GM21528 (cell line): ENCODE results near the gene NPAS3.

ENCODE experiments used
- ATAC-seq: cut with Tn5 transposase; IDR thresholded peaks from one replicate; pipeline ENCODE4 v1.9.1; 2021; ENCODE audit warnings: mild to moderate bottlenecking, moderate library complexity; ENCODE audit not compliant: unreplicated experiment, low FRiP score

Gene NPAS3

DNA sequence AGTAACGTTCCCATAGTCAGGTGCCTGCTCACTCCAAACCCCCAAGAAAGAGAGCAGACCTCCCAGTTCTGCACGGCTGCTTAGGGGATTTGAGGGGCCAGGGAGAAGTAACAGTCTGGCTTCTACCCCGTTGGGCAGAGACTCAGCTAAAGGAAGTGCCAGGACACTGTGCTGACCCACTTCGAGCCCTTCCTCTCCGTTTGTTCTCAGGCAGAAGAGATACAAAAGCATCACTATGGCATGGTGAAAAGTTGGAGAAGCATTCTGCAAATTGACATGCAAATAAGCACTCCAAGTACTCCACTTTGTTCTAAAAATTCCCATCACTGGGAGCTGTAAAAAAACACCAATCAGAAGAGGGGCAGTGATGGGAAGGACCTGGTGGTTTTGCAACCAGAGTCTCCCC is 773.1 kb downstream of the NPAS3 start:
- no peak for ATAC-seq

DNA sequence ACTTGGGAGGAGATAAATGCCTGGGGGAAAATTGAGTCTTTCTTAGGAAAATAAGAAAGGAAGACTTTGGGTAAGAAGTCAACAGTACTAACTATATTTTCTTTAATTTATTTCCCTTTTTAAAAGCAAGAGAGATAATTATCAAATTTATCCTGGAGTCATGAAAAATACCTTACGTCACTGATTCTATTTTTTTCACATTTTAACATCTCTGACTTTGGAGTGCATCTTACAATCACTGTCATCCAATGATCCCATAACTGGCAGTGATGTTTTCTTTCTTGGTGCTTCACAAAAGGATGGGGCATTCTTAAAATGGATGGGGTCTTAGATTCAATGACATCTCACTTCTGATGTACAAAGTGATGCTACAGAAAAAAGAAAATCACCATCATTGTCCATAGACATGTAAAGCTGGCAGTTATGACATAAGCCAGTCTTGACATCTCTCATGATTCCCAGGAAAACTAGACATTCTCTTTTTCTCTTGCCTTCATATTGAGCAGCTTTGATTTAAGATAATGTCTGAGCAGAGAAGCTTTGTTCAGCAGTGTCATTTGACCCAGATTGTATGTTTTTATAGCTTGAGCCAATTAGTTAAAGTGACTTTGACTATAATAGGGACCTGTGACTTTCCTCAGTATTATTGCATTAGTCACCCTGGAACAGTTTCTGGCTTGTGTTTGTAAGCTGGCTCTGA is 776.0 kb downstream of the NPAS3 start:
- ATAC-seq: no peak

DNA sequence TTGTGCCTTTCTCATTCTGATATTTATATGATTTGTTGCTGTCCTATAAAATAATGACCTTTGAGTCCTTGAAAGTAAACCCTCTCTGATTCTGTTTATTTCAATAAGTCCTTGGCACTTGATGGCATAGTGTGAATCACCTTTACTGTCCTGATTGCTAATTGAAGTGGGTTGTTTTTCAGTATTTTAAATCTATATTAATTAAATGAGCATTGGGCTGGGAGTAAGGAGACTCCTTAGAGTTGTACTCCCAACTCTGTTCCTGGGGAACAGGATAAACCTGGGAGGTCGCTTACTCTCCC is 776.5 kb downstream of the NPAS3 start:
- ATAC-seq: no peak

DNA sequence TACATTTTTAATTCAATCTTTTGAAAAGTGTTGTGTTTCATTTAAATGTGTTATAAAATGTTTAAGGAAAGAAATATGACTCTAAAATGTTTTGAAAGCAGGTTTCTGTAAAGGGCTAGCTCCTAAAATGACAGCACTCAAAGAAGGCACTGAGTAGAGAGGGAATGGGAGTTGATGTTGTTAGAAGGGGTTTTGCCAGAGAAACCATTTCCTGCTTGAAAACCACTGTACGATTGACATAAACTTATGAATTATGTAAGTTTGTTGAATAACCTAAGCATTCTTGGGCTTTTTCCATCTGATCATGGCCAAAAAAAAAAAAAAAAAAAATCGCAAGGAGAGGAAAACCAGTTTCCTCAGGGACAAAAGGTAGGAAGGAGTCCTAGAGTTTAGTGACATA is 778.2 kb downstream of the NPAS3 start:
- no peak for ATAC-seq

DNA sequence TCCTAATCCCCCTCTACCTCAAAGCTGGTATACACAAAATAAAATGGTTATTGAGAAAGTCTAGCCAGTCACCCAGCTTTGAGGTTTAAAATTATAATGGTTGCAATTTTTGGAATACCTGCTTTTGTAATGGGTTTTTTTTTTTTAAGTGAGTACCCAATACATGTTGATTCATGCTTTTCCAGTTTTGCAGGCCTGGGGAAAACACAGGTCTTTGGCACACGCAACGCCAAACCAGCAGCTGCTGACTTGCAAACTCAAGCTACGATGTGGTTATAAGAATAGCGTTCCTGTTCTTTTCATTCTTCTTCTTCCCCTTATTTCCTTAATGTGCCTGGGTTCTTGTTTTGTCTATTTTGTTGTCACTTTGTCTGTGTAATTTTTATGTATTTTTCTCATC is 779.2 kb downstream of the NPAS3 start:
- no peak for ATAC-seq

DNA sequence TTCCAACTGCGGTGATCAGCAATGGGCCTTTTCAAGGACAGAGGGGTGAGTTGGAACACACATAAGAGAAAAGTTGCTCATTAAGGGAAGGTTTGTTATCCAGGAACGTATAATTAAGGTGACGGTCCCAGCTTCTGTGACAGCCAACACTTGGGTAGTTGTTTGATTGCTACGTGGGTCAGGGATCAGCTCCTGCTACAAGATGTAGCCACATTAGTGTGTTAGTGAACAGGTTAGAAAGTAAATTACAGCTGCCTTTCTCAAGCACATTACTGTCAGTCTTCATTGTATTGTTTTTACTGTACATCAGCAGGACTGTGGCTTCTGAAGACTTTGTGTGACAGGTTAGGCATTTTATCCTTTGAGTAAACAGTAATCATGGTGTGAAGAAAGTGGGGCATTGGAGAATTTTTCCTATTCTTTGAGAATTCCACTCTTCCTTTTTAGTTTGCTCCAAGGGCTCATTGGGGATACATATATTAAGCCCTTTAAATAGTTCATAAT is 781.7 kb downstream of the NPAS3 start:
- no peak for ATAC-seq

DNA sequence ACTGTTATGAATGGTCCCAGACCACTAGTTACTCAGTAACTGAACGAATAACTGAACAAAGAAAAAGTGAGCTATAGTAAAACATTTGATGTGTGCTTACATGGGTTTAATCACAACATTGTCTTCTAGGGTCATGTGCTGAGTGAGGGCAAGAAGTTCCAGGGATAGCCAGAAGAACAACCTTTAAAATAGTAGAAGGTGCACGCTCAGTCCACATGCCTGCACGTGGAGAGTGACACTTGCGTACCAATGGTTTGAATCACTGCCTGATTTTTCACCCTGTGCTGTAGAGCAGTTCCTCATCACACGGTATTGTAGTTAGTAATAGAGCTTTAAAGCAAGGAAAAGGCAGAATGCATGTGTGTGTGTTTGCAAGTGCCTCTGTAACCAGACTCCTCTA is 788.0 kb downstream of the NPAS3 start:
- no peak for ATAC-seq

DNA sequence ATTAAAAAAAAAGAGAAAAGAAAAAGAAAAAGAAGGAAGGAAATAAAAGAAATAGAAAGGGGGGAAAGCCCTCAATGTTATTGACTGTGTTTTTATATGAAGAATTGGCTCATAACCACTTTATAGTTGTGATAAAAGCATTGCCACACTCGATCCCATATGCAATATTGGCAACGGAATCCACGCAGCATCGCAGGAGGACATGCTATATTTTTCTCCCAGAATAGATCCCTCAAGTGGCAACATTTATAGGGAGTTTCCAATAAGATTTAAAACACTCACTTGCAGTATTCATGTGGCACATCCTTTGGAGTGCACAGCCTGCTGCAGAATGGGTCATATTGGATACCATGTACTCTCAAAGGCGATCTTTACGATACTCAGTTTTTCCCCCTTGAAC is 788.9 kb downstream of the NPAS3 start:
- no peak for ATAC-seq

DNA sequence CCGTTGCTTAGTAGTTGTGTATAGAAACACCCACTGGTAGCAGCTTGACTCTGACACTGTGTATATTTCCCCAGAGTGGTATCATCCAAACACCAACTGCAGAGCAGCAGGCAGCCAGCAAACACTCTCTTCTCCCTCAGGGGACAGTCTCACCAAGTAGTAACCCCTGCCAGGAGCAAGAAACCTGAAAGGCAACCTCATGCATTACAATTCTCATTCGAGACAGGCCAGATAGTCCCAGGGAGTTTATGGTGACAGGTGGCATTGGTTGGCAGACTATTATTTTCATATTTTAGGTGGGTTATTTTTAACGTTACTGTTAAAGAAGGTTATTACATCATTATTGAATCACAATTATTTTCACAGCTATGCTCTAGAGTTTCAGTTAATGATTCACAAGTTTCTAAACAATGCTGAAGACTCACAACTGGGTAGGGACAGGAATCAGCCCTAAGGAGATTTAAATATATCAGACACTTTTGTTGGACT is 789.4 kb downstream of the NPAS3 start:
- ATAC-seq: no peak

DNA sequence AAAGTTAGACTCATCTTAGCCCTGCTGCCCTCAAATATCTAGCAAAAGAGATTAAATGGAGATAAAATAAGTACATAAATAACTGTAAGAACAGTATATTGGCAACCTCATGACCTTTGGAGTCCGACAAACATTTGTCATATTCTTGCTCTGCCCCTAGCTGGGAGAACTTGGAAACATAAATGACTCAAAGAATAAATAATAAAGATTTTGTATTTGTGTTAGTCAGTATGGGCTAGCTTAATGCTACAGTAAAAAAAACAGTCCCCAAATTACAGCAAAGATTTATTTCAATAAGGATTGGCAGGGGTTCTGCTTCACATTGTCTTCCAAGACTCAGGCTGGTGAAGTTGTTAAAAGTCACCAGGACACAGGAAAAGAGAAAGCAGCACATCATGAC is 791.5 kb downstream of the NPAS3 start:
- ATAC-seq: no peak

DNA sequence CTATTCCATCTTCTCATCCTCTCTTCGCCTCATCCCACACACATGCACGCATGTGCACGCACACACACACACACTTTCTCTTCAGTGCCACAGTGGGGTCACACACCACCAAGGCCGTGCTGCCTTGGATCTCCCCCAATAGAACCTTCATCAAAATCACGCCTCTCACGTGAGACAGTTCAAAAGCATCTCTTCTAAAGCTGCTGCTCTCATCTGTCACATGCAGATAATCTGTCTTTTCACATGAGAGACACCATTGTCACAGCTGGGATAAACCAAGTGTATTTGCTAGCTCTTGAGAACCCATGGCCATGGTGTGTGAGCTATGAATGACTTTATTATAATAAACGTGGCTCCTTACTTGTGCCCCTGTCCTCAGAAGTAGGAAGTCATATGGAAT is 793.5 kb downstream of the NPAS3 start:
- ATAC-seq: no peak

DNA sequence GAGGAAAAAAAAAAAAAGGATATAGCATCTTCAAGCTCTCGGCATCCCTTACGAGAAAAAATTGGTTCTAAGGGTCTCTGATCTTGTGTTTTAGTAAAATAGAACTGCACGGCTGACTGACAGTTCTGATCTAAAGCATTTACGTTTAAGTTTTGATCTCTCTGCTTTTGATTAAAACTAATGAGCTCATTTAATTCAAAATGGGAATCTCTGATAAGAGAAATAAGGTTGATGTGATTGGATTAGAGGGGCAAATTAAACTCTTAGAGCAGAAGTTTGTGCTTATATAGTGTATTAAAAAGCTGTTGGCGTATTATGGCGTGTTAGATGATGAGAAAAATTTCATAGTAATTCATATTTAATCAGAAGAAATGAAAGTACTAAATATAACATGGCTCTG is 794.6 kb downstream of the NPAS3 start:
- ATAC-seq: no peak

DNA sequence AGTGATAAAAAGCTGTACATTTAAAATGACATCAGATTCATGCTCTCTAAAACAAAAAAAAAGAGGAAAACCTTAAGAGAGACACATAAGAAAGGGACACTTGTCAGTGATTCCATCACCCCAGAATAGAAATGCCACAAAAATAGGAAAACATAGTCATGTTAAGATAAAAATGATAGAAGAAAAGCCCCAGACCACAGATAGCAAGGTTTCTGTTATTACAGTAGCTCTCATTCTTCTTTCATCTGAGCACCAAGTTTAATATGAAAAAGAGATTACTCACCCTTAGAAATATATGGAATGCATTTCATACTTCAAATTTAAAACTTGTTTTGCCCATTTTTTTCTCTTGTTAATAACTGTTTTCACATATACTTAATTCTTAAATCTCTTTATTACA is 795.0 kb downstream of the NPAS3 start:
- no peak for ATAC-seq

DNA sequence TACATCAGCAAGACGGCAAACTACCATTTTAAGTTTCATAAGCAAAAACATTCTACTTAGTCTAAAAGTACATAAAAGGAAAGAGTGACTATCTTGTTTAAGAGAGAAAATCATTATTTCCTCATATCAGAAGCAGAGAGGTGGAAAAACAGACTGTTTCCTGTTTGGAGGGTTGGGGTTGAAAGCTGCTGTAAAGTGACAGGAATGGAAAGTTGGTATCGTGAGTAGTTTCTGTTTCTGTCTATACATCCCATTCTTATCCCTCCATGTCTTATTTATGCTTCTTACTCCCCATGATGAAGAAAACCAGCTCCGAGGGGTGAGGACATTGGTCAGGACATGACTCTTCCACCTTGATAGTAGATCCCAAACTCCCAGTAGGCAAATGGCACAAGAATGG is 795.7 kb downstream of the NPAS3 start:
- ATAC-seq: no peak

DNA sequence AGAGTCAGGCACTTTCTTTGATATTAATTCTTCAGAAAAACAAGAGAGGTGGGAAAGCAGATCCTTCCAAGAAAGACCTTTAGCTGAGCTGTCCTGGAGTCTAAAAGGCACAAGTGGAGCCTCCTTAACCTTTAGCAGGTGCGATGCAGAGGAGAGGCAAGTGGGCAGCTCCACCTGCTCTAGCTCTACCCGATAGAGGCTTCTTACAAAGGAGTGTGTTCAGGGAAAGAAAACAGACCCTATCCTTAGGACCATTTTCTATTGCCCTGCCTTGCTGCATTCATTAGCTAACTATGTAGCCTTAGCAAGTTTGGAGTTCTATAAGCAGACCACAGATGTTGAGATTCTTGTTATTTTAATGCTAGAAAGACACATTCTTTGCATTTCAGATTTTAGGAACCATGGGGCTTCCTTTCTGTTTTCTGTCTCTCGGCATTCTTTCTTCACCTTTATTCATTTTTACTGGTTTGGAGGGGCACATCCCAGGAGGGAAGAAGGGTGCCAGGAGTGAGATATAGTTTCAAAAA is 797.7 kb downstream of the NPAS3 start:
- no peak for ATAC-seq

DNA sequence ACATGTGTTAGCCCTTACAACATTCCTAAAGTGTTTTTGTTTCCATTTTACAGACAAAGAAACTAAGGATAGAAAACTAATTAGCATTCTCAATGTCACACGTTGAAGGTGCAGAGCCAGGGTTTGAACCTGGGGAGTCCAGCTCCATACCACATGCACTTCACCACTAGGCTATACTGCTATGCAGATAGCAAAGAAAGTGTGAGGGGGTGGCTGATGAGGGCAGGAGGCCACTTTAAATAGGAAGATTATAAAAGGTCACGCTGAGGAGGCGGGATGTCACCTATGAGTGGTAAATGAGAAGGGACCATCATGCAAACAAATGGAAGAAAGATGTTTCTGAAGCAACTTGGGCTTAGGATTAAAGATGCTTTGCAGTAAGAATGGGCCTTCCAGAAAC is 798.3 kb downstream of the NPAS3 start:
- no peak for ATAC-seq

DNA sequence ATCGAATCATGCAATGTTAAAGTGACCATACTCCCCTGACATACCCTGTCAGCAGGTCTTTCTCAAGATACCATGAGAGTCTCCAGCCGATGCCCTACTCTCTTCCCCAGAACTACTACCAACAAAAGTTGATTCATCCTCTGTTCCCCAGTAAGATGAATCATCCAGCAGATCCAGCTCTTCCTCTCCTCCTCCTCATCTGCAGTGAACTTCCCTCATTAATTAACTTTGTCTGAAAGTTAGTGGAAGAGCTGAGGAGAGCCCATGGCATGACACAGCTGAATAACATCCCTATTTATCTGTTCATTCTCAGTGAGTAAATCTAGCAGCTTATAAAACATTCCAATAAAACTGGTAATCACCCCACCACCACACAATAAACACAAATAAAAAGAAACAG is 798.8 kb downstream of the NPAS3 start:
- ATAC-seq: no peak

DNA sequence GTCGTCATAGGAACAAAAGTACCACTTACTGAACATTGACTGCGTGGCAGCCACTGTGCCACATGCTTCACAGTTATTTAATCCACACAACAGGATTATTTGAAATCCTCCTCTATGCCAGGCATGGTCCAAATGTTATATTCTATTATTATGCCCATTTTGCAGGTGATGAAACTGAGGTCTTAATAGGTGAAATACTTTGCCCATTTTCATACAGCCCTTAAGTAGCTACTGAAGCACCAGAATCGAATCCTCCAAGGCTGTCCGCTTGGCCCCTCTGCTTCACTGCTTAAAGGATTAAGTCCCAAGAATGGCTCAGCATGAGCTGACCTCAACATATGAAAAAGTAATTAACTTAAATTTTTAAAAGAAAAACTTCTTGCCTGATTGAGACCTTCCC is 799.4 kb downstream of the NPAS3 start:
- ATAC-seq: no peak

DNA sequence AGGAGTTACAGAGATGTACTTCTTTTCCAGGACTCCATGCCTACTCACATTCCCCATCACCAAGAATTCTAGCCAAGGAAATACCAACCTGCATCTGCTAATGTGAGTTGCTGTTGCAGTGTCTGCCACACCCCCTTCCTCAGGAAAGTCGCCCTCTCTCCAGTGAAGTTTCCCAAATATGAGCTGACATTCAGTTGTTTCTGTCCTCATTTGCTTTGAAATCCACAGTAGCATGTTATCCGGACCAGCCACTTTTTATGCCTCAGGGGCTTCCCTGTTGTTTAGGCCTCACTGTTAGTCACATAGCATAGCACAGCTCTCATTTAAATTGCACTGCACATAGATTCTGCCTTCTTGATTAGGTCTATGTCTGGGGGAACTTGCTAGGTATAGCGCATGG is 799.8 kb downstream of the NPAS3 start:
- ATAC-seq: no peak

DNA sequence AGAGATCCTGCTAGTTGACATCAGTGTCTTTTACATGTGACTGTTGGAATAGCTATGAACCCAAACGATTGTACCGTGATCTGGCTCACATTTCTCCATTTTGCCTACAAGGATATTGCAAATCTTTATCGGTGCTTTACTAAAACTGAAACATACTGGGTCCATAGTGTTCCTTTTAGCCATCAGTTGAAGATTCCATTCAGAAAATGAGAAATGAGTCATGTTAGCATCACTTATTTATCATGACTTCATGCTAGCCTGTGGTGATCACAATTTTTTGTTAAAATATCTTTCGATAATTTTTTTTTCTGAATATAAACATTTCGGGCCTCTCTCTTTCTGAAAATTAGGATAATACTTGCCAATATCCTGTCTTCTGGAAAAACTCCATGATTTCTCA is 801.9 kb downstream of the NPAS3 start:
- no peak for ATAC-seq

DNA sequence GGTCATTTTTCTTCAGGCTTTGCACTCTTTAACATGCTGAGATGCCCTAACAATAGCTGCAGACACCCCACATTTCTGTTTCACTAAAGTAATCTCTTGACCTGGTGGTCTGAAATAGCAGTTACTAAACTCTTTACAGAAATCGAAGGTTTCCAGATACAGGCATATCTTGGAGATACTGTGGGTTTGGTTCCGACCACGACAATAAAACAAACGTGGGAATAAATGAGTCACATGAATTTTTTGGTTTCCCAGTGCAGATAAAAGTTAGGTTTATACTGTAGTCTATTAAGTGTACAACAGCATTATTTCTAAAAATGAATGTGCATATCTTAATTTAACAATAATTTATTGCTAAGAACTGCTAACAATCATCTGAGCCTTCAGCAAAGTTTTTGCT is 803.5 kb downstream of the NPAS3 start:
- no peak for ATAC-seq

DNA sequence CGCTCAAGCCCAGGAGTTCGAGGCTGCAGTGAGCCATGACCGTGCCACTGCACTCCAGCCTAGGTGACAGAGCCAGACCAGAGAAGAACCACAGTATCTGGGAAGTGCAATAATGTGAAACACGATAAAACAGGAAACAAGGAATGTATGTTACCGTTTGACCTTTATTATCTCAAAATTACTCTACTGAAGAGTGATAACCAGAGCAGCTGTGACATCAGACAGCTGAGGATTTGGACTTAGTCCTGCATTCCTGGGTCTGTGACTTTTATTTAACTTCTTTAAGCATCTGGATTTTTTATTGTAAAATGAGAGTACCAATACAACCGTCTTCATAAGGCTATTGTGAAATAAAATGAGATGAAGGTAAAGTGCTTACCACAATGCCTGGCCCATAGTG is 806.5 kb downstream of the NPAS3 start:
- no peak for ATAC-seq

DNA sequence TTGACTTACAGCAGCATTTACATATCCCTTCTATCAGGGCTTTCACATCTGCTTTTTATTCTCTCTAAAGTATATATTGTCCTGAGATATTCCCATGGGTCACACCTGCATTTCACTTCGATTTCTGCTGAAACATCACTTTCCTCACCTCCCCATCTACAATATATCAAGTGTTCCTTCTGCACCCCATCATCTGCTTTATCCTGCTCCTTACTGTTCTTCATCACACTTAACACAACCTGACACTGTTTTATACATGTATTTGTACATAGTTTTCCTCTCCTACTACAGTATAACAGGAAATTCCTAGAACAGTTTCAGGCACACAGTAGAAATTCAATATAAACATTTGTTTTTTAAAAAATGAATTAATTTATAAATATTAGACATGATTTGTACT is 809.1 kb downstream of the NPAS3 start:
- no peak for ATAC-seq
